HL-60/S4 treated with phorbol 12-myristate 13-acetate at 8.2 ng/mL for 4 days and 3 days (cell line): ENCODE results near the gene THYN1.
"Not testable (repeated sequence)": the region's sequence is repeated elsewhere in the genome, so short reads cannot be mapped to it uniquely, and the experiment has no call there.

Source experiments
- in situ Hi-C: fragments of 300-500 bp; cut with MboI; formaldehyde crosslinking; loops from 2 replicates; pipeline ENCODE4 v1.15.0; 2022; ENCODE audit warnings: low sequenced_read_pairs

Gene THYN1

DNA sequence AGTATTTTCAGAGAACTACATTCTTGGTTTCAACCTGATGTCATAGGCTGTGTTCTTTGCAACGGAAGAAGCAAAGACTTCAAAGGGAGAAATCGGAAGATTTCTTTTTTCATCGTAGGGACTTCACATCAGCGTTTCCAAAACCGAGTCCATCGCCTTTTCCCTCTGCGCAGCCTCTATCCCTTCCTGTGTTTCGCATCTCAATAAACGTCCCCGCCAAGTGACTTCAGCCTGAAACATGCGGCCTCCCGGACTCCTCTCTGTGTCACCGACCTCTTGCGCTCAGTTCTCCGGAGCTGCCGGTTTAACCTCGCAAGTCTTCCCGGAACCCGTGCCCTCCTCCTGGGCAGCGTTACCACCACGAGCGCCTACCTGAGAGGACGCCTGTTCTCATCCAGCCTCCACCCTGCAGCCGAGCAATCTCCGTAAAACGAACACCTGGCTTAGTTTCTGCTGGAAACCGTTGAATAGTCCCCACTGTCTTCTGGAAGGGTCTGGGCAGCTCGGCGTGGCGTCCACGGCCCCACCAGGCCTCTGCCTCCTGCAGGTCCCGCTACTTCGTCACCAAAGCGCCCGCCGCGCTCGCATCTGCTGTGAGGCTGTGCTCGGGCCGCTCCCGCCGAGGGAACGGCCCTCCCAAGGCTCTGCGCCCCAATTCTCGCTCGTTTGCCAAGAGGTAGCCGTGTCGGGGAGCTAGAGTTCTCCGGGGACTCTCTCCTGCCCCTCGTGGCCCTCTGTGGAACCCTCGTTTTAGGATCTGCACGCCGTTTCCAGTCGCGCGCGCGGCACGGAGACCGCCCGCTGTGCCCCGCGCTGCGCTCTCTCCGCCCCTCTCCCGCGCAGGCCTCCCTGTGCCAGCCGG, 22.6 kb upstream of the THYN1 start, which contains the start of gene GLB1L3:
GLB1L3 (plus strand) TSS at position 846 of the 862 bp plus-strand sequence. CDS start 362 bp downstream, outside the sequence.
- in situ Hi-C loops = no loop called here

DNA sequence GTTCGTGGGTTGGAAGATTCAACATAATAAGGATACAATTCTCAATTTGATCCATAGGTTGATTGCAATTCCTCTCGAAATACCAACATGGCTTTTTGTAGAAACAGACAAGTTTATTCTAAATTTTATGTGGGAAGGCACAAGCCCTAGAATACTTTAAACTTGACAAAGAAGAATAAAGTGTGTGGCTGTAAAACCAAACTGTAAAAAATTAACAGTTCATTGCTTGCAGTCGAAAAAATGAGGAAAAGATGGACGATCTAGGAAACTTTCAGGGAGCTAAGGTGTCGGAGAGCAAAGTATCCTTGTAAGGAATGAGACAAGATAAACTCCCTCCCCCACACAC, 22.0 kb upstream of the THYN1 start:
- in situ Hi-C loops = no loop called here

- in situ Hi-C loops = no loop called here
Measured at GRCh38 chr11:134273317-134273712, 20.2 kb upstream of the THYN1 start.

DNA sequence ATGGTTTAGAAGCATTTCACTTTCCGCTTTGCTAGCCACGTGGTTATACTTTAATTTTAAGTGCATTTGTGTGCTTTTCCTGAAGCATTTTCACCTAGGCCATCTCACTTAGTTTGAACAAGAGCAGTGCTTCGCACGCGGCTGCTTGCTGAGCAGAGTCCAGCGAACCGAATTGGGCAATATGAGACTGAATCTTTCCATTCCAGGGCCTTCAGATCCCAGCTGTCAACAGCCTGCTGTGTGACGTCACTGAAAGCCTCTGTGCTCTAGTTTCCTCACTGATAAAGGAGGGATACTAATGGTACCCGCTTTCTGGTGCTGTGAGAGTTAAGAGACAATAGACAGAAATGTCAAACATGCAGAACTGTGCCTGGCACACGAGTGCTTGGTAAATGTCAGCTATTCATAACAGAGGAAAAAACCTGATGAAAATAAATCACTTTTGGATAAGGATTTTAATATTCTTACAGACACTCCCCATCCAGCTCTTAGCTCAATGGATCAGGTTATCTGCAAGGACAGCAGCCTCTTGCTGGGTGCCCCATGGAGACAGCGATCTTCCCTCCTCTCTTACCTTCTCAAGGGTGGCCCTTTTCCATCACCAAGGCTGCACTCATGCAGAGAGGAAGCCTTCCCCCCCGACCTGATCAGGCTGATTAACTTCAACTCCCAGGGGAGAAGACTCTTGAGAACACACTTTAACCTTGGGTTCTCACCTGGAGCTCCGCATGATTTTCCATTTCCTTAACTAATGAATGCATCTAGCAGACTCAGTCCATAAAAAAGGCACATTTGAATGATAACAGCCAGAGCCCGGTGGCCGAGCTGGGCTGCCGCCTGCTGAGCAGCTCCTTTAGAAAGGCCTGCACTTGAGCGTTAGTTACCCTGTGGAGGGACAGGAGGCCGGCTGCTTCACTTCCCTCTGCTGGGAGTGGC, 19.5 kb upstream of the THYN1 start:
- in situ Hi-C loops = no loop called here

GRCh38 chr11:134271978-134272377, 18.8 kb upstream of the THYN1 start:
- in situ Hi-C loops = no loop called here

- in situ Hi-C loops = no loop called here
Measured at GRCh38 chr11:134270250-134270714, 17.1 kb upstream of the THYN1 start.

DNA sequence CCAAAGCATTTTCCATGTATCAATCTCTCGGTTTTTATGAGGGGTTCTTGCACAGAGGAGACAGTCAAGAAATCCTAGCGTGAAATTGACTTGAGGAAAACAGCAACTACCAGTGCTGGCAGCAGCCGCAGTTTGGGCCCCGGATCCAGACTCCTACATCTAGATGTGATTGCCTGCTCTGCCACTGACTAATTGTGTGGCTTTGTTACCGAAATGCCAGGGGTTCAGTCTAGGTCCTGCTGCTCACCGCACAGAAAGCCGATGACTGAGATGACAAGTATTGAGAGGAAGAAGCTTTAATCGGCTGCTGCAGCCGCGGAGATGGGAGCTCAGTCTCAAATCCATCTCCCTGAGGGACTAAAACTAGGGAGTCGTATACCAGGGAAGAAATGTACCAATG, 14.8 kb upstream of the THYN1 start:
- in situ Hi-C loops = no loop called here

GRCh38 chr11:134267461-134267860, 14.3 kb upstream of the THYN1 start:
- in situ Hi-C loops = no loop called here

- in situ Hi-C loops = no loop called here
Measured at GRCh38 chr11:134266841-134267251, 13.7 kb upstream of the THYN1 start.

GRCh38 chr11:134266440-134266839, 13.3 kb upstream of the THYN1 start:
- in situ Hi-C loops = no loop called here

- in situ Hi-C loops = no loop called here
Measured at GRCh38 chr11:134264966-134265764, 12.0 kb upstream of the THYN1 start.

GRCh38 chr11:134261626-134262488, 8.7 kb upstream of the THYN1 start:
- in situ Hi-C loops = no loop called here

DNA sequence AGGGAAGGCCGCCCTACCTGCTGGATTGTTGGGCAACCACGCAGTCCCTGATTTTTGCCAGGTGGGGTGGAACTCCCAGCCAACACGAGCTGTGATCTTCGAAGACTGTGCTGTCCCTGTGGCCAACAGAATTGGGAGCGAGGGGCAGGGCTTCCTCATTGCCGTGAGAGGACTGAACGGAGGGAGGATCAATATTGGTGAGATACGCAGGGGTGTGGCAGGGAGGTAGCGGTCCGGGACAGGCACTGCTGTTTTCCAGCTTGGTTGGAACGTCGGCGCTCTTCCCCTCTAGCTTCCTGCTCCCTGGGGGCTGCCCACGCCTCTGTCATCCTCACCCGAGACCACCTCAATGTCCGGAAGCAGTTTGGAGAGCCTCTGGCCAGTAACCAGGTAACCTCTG, 7.8 kb upstream of the THYN1 start:
- in situ Hi-C loops = no loop called here

- in situ Hi-C loops = no loop called here
Measured at GRCh38 chr11:134260503-134260902, 7.4 kb upstream of the THYN1 start.

- in situ Hi-C loops = no loop called here
Measured at GRCh38 chr11:134258577-134258976, 5.4 kb upstream of the THYN1 start.

- in situ Hi-C loops = no loop called here
Measured at GRCh38 chr11:134257101-134257500, 3.9 kb upstream of the THYN1 start.

DNA sequence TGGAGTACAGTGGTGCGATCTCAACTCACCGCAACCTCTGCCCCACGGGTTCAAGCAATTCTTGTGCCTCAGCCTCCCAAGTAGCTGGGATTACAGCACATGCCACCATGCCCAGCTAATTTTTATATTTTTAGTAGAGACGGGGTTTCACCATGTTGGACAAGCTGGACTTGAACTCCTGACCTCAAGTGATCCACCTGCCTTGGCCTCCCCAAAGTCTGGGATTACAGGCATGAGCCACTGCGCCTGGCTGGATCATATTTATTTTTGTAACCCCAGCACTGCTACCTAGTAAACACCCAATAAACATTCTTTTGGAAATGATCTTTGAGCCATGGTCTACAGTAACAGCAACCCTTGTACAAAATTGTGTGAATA, 2.0 kb upstream of the THYN1 start:
- in situ Hi-C loops = not testable (repeated sequence)

DNA sequence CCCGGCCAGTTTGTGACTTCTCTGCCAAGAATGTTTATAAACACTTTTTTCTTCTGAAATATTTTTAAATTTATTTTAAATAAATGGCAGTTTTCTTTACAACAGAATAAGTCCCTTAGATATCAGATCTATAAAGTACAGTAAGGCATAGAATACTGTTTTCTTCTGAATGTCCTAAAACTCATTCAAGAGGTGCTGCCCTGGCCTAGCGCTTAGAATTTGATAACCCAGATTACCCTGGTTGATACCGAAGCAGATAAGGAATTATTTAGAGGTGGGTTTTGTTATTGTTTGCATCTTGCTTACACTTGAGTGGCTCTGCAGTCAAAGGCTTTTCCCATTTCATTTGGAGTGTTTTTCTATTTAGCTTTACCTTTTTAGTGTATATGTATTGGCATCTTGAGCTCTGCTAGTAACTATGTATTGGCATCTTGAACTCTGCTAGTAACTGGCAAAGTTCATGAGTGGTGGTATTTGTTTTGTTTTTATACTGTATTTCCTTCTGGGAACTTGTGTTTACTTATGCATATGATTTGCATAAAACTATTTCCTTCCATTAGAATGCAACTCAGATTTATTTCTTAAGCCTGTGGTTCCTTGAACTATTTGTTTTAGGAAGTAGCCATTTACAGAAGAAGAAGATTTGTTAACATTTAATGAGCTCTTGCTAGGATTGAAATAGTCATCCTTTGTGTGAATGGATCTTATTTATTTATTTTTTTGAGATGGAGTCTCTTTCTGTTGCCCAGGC, 1.5 kb upstream of the THYN1 start:
- in situ Hi-C loops = no loop called here
